GM12891 (cell line): ENCODE measurements around the gene SNF8.
A peak's percentile ranks its signal among the peaks of the same experiment; 100 is the strongest.

Experiments used
- DNase-seq: peaks from one replicate; pipeline ENCODE4 v3.0.0; 2011; ENCODE audit warnings: low spot score; ENCODE audit not compliant: insufficient read length
- FAIRE-seq: peaks from 2 replicates; lab custom pipeline; 2011; peaks lifted over from hg19 to GRCh38; lab: Jason Lieb, UNC
- PAX5 ChIP-seq: IDR thresholded peaks from 2 replicates; pipeline ENCODE4 v1.6.1; 2011; ENCODE audit warnings: low read length, moderate library complexity, mild to moderate bottlenecking; ENCODE audit not compliant: insufficient read depth, severe bottlenecking
- POLR2A ChIP-seq: IDR thresholded peaks from 2 replicates; pipeline ENCODE4 v1.6.1; 2011; ENCODE audit warnings: low read depth, low read length, control low read depth
- POLR2AphosphoS5 ChIP-seq: IDR thresholded peaks from 2 replicates; pipeline ENCODE4 v1.6.1; 2011; ENCODE audit warnings: low read depth, low read length, control low read depth
- POU2F2 ChIP-seq: IDR thresholded peaks from 2 replicates; pipeline ENCODE4 v1.6.1; 2011; ENCODE audit warnings: low read depth, mild to moderate bottlenecking, control low read depth, low read length, moderate library complexity
- SPI1 ChIP-seq: IDR thresholded peaks from 2 replicates; pipeline ENCODE4 v1.6.1; 2011; ENCODE audit warnings: low read depth, low read length, control low read depth
- TAF1 ChIP-seq: IDR thresholded peaks from 2 replicates; pipeline ENCODE4 v1.6.1; 2011; ENCODE audit warnings: low read depth, low read length, control low read depth

The SNF8 gene

GRCh38 chr17:48909783-48910182, 34.9 kb downstream of the SNF8 start:
- no peak for DNase-seq
- peak; percentile 58 for FAIRE-seq
- TF ChIP-seq PAX5 = no peak
- TF ChIP-seq POLR2A = peak; percentile 50; the same call in 1 of the 2 replicates

GRCh38 chr17:48908853-48909394, 35.7 kb downstream of the SNF8 start:
- peak; percentile 92 for FAIRE-seq
- TF ChIP-seq POLR2AphosphoS5 (no peak; the same call in 1 of the 2 replicates), TAF1 (no peak; the same call in 1 of the 2 replicates), POU2F2 (no peak), POLR2A (no peak), SPI1 (no peak), PAX5 (no peak)
- DNase-seq = peak; percentile 65

GRCh38 chr17:48908047-48908843, 36.4 kb downstream of the SNF8 start, which contains the start of gene UBE2Z:
UBE2Z (plus strand) TSS chr17:48908407; CDS start chr17:48908504, 97 bp downstream.
- TF ChIP-seq TAF1 (peak; percentile 82), SPI1 (peak; percentile 59), POLR2A (peak; percentile 90), POU2F2 (peak; percentile 64), POLR2AphosphoS5 (peak; percentile 95), PAX5 (peak; percentile 1)
- DNase-seq = peak; percentile 93
- FAIRE-seq = peak; percentile 99

- no peak for FAIRE-seq
- TF ChIP-seq SPI1 (no peak), POU2F2 (no peak), POLR2AphosphoS5 (no peak), TAF1 (no peak)
- DNase-seq = no peak
Measured at GRCh38 chr17:48907713-48908046, 37.0 kb downstream of the SNF8 start.

GRCh38 chr17:48905987-48906515, 38.6 kb downstream of the SNF8 start:
- no peak for FAIRE-seq
- no peak for DNase-seq
- TF ChIP-seq POLR2AphosphoS5 (no peak), POLR2A (no peak), SPI1 (no peak), PAX5 (no peak)

GRCh38 chr17:48904428-48904827, 40.2 kb downstream of the SNF8 start:
- DNase-seq = no peak
- TF ChIP-seq SPI1 (no peak), TAF1 (no peak)
- no peak for FAIRE-seq

- no peak for TF ChIP-seq SPI1
- no peak for TF ChIP-seq PAX5
- no peak for TF ChIP-seq POU2F2
- TF ChIP-seq TAF1 = no peak
- no peak for TF ChIP-seq POLR2A
- TF ChIP-seq POLR2AphosphoS5 = no peak
- DNase-seq (no peak), FAIRE-seq (no peak)
Measured at GRCh38 chr17:48903401-48903800, 41.2 kb downstream of the SNF8 start.

- FAIRE-seq (no peak), DNase-seq (no peak)
- TF ChIP-seq POU2F2 = no peak
- TF ChIP-seq POLR2AphosphoS5 = no peak
- TF ChIP-seq TAF1 = no peak
- TF ChIP-seq PAX5 = no peak
- no peak for TF ChIP-seq SPI1
- no peak for TF ChIP-seq POLR2A
Measured at GRCh38 chr17:48901241-48901640, 43.4 kb downstream of the SNF8 start.

GRCh38 chr17:48894886-48895285, 49.8 kb downstream of the SNF8 start:
- no peak for DNase-seq
- TF ChIP-seq POLR2AphosphoS5 = no peak
- no peak for TF ChIP-seq POU2F2
- TF ChIP-seq POLR2A = no peak
- TF ChIP-seq TAF1 = no peak
- TF ChIP-seq SPI1 = no peak
- no peak for TF ChIP-seq PAX5
- FAIRE-seq = no peak

- TF ChIP-seq POU2F2 (no peak), POLR2AphosphoS5 (no peak), SPI1 (no peak), TAF1 (no peak), POLR2A (no peak), PAX5 (no peak)
- FAIRE-seq (no peak), DNase-seq (no peak)
Measured at GRCh38 chr17:48893646-48894508, 50.8 kb downstream of the SNF8 start.
